Liver (tissue), 3 donors: ENCODE results near the gene CDKN2C.

Experiments
- RAD21 ChIP-seq, 2 donors: IDR thresholded peaks; 2 replicates each; pipeline ENCODE4 v1.6.1; 2016; ENCODE audit warnings: antibody characterized with exemption in 2 of 2, mild to moderate bottlenecking in 2 of 2
- YY1 ChIP-seq: IDR thresholded peaks from 2 replicates; pipeline ENCODE4 v1.6.1; 2016; ENCODE audit warnings: antibody characterized with exemption, mild to moderate bottlenecking
- TF ChIP-seq, protein P1 (sequence below): fragments of 150-350 bp; IDR thresholded peaks from 2 replicates; pipeline ENCODE4 v1.5.1; 2017; ENCODE audit warnings: improper control_type of control experiment, low read depth, low read length; ENCODE audit not compliant: missing input control
- TF ChIP-seq, protein P2 (sequence below): IDR thresholded peaks from 2 replicates; pipeline ENCODE4 v1.6.1; 2016; ENCODE audit warnings: antibody characterized with exemption
- TF ChIP-seq, protein P3 (sequence below): IDR thresholded peaks from 2 replicates; pipeline ENCODE4 v1.6.1; 2016; ENCODE audit warnings: antibody characterized with exemption, mild to moderate bottlenecking
- TF ChIP-seq, protein P4 (sequence below): IDR thresholded peaks from 2 replicates; pipeline ENCODE4 v1.6.1; 2016; ENCODE audit warnings: antibody characterized with exemption
- donor health status: healthy.
- donor health status: healthy.

DNA sequence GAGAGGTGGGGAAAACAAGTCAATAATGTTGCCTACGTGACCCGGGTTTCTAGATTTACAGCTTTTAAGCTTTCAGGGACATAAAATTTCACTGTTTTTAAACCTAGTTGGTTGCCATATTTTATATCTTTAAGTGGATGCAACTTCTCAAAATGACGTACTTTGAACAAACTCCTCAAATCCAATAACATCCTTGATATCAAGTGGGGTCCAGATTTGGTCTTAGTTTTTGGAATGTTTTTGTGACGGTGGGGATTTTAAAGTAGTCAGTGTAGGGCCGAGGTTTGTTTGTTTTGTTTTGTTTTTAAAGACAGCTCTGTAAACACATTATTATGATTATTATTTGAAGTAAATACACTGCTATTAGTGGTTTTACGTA is 453 bp downstream of the CDKN2C start:
- TF ChIP-seq, protein P1, sequence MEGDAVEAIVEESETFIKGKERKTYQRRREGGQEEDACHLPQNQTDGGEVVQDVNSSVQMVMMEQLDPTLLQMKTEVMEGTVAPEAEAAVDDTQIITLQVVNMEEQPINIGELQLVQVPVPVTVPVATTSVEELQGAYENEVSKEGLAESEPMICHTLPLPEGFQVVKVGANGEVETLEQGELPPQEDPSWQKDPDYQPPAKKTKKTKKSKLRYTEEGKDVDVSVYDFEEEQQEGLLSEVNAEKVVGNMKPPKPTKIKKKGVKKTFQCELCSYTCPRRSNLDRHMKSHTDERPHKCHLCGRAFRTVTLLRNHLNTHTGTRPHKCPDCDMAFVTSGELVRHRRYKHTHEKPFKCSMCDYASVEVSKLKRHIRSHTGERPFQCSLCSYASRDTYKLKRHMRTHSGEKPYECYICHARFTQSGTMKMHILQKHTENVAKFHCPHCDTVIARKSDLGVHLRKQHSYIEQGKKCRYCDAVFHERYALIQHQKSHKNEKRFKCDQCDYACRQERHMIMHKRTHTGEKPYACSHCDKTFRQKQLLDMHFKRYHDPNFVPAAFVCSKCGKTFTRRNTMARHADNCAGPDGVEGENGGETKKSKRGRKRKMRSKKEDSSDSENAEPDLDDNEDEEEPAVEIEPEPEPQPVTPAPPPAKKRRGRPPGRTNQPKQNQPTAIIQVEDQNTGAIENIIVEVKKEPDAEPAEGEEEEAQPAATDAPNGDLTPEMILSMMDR = no peak
- TF ChIP-seq RAD21 (IDR thresholded peaks at IDR 0.05) (no peak), YY1 (no peak)
- TF ChIP-seq, protein P2, sequence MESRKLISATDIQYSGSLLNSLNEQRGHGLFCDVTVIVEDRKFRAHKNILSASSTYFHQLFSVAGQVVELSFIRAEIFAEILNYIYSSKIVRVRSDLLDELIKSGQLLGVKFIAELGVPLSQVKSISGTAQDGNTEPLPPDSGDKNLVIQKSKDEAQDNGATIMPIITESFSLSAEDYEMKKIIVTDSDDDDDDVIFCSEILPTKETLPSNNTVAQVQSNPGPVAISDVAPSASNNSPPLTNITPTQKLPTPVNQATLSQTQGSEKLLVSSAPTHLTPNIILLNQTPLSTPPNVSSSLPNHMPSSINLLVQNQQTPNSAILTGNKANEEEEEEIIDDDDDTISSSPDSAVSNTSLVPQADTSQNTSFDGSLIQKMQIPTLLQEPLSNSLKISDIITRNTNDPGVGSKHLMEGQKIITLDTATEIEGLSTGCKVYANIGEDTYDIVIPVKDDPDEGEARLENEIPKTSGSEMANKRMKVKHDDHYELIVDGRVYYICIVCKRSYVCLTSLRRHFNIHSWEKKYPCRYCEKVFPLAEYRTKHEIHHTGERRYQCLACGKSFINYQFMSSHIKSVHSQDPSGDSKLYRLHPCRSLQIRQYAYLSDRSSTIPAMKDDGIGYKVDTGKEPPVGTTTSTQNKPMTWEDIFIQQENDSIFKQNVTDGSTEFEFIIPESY = no peak
- TF ChIP-seq, protein P3, sequence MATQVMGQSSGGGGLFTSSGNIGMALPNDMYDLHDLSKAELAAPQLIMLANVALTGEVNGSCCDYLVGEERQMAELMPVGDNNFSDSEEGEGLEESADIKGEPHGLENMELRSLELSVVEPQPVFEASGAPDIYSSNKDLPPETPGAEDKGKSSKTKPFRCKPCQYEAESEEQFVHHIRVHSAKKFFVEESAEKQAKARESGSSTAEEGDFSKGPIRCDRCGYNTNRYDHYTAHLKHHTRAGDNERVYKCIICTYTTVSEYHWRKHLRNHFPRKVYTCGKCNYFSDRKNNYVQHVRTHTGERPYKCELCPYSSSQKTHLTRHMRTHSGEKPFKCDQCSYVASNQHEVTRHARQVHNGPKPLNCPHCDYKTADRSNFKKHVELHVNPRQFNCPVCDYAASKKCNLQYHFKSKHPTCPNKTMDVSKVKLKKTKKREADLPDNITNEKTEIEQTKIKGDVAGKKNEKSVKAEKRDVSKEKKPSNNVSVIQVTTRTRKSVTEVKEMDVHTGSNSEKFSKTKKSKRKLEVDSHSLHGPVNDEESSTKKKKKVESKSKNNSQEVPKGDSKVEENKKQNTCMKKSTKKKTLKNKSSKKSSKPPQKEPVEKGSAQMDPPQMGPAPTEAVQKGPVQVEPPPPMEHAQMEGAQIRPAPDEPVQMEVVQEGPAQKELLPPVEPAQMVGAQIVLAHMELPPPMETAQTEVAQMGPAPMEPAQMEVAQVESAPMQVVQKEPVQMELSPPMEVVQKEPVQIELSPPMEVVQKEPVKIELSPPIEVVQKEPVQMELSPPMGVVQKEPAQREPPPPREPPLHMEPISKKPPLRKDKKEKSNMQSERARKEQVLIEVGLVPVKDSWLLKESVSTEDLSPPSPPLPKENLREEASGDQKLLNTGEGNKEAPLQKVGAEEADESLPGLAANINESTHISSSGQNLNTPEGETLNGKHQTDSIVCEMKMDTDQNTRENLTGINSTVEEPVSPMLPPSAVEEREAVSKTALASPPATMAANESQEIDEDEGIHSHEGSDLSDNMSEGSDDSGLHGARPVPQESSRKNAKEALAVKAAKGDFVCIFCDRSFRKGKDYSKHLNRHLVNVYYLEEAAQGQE = no peak
- TF ChIP-seq, protein P4, sequence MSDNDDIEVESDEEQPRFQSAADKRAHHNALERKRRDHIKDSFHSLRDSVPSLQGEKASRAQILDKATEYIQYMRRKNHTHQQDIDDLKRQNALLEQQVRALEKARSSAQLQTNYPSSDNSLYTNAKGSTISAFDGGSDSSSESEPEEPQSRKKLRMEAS = no peak
